BLaER1 treated with 17β-estradiol and CSF1 and Interleukin-3, amounts not matched to agents 10 nM and 100 nM (cell line): ENCODE measurements around the gene RGL1.
"Not testable (repeated sequence)": the region's sequence is repeated elsewhere in the genome, so short reads cannot be mapped to it uniquely, and the experiment has no call there.

Source experiments
- H3K27ac ChIP-seq, 11 experiments: shearing (Covaris generic); formaldehyde crosslinking; 2 replicates each; pipeline ENCODE4 v1.8.1; 2022
- H3K27me3 ChIP-seq, 11 experiments: shearing (Covaris generic); formaldehyde crosslinking; 2 replicates each; pipeline ENCODE4 v1.8.1; 2022
- H3K36me3 ChIP-seq, 11 experiments: shearing (Covaris generic); formaldehyde crosslinking; 2 replicates each; pipeline ENCODE4 v1.8.1; 2022
- H3K4me1 ChIP-seq, 10 experiments: shearing (Covaris generic); formaldehyde crosslinking; 2 replicates each; pipeline ENCODE4 v1.8.1; 2022
- H3K4me2 ChIP-seq, 11 experiments: shearing (Covaris generic); formaldehyde crosslinking; 2 replicates each; pipeline ENCODE4 v1.8.1; 2022
- H3K4me3 ChIP-seq, 10 experiments: shearing (Covaris generic); formaldehyde crosslinking; 2 replicates each; pipeline ENCODE4 v1.8.1; 2022
- H3K9ac ChIP-seq, 11 experiments: shearing (Covaris generic); formaldehyde crosslinking; 2 replicates each; pipeline ENCODE4 v1.8.1; 2022
- H3K9me3 ChIP-seq, 11 experiments: shearing (Covaris generic); formaldehyde crosslinking; replicated peaks in 1 of 11; 2 replicates each; pipeline ENCODE4 v1.8.1; 2022
- H4K20me1 ChIP-seq, 11 experiments: shearing (Covaris generic); formaldehyde crosslinking; 2 replicates each; pipeline ENCODE4 v1.8.1; 2022
- Cebpa-rat ChIP-seq, 11 experiments: shearing (Covaris generic); IDR thresholded peaks; 2 replicates each; pipeline ENCODE4 v1.8.1; 2022

The RGL1 gene

DNA sequence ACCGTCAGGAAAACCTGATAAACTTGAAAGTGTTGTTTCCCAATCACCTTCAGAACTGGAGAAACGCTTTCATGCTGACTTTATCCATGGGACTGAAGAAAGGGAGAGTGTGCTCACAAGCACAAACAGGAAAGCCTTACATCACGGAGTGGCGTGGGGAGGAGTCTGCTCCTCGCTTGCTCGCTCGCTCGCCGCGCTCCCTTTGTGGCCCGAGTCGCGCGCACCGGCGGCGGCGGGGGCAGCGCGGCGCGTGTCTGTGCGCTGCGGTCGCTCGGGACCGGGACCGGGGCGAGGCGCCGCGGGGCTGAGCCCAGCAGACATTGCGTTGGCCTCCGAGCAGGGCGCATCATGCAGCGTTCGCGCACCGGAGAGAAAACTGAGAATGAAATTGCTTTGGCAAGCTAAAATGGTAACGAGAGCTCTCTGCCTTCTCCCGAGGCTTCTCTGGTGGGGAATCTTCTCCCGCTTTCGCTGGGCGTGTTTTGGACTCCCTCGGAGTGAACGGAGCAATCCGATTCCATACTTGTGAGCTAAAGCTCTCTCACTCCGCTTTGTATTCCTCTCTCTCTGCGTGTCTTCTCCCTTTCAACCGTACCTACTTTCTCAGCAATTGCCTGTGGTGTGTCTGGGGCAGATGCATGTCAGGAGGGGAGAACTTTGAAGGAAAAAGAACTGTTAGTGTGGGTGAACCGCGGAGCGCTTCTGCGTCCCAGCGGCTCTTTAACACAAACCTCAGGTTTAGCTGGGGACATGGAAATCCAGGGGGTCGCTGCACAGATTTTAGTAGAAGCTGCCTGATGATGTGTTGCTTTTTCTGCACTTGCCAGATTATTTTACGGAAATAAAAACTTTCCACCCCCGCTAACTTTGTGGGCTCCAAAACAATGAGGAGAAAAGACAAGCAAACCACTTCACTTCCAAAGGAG, at the start of gene RGL1:
Gene RGL1, plus strand, starts transcription at position 205 of the 926 bp plus-strand sequence. Its CDS starts 178 bp downstream, at position 383.
- H3K27me3 ChIP-seq: no peaks in the 10 kb centered on the region
- H3K36me3 ChIP-seq: peaks cover 16 to 53% (median 25%) of the 10 kb centered on the region in 11 experiments
- peaks cover 22 to 51% (median 44%) of the 10 kb centered on the region in 10 experiments for H3K4me1 ChIP-seq
- H4K20me1 ChIP-seq: peaks cover 0 to 36% (median 9%) of the 10 kb centered on the region in 11 experiments; a peak in 9 of 22 replicates
- H3K4me3 ChIP-seq: peak within 1 kb of the TSS; percentile 64 to 80 (median 76)
- H3K4me2 ChIP-seq: peak within 1 kb of the TSS; percentile 83 to 98 (median 93)
- peak within 1 kb of the TSS; percentile 81 to 96 (median 87) for H3K9ac ChIP-seq
- peak in 2 of 11 experiments; percentile 41 to 71; a peak in 3 of 22 replicates for TF ChIP-seq Cebpa-rat (IDR thresholded peaks at IDR 0.05)
- peaks cover 23 to 38% (median 32%) of the 10 kb centered on the region in 11 experiments for H3K9me3 ChIP-seq
- peak within 1 kb of the TSS; percentile 77 to 92 (median 87) for H3K27ac ChIP-seq

DNA sequence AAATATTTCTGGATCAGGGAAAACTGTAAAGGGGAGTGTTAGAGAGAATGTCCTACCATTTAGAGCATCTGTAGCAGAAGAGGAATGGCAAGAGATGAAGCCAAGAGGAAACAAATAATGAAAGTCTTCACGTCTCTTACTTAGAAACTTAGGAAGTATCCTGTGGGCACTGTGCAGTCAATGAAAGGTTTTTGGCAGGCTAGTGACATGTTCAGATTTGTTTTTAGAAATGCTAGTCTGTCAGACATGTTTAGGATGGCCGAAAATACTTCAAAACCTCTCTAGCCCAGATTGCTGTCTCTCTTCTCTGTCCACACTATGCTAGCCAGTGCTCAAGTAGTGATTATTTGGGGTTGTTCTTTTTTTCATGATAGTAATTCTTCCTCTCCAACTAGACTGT, 48.6 kb upstream of the RGL1 start:
- Histone ChIP-seq H3K4me1 (no peaks in the 10 kb centered on the region), H3K4me3 (no peak overlapping the region), H3K9me3 (peaks cover 28 to 51% (median 36%) of the 10 kb centered on the region in 11 experiments), H3K36me3 (peaks cover 0 to 5% (median 0%) of the 10 kb centered on the region in 11 experiments; a peak in 2 of 22 replicates), H3K27ac (no peak overlapping the region), H3K4me2 (no peak overlapping the region), H4K20me1 (no peaks in the 10 kb centered on the region), H3K9ac (no peak overlapping the region), H3K27me3 (no peaks in the 10 kb centered on the region)
- TF ChIP-seq Cebpa-rat (IDR thresholded peaks at IDR 0.05): no peak

GRCh38 chr1:183757061-183757460, 47.9 kb upstream of the RGL1 start:
- Histone ChIP-seq H4K20me1 (no peaks in the 10 kb centered on the region), H3K27me3 (no peaks in the 10 kb centered on the region), H3K4me3 (no peak overlapping the region), H3K9me3 (peaks cover 28 to 51% (median 36%) of the 10 kb centered on the region in 11 experiments), H3K9ac (no peak overlapping the region), H3K4me1 (no peaks in the 10 kb centered on the region), H3K27ac (no peak overlapping the region), H3K4me2 (no peak overlapping the region), H3K36me3 (no peaks in the 10 kb centered on the region; a peak in 1 of 22 replicates)
- TF ChIP-seq Cebpa-rat (IDR thresholded peaks at IDR 0.05): no peak

GRCh38 chr1:183758913-183759312, 46.0 kb upstream of the RGL1 start:
- Histone ChIP-seq H3K27ac (no peak overlapping the region), H3K36me3 (peaks cover 0 to 8% (median 3%) of the 10 kb centered on the region in 11 experiments; a peak in 7 of 22 replicates), H3K4me3 (no peak overlapping the region), H4K20me1 (no peaks in the 10 kb centered on the region), H3K27me3 (no peaks in the 10 kb centered on the region), H3K4me2 (no peak overlapping the region), H3K9me3 (peaks cover 28 to 51% (median 38%) of the 10 kb centered on the region in 11 experiments), H3K4me1 (no peaks in the 10 kb centered on the region), H3K9ac (no peak overlapping the region)
- no peak for TF ChIP-seq Cebpa-rat (IDR thresholded peaks at IDR 0.05)

DNA sequence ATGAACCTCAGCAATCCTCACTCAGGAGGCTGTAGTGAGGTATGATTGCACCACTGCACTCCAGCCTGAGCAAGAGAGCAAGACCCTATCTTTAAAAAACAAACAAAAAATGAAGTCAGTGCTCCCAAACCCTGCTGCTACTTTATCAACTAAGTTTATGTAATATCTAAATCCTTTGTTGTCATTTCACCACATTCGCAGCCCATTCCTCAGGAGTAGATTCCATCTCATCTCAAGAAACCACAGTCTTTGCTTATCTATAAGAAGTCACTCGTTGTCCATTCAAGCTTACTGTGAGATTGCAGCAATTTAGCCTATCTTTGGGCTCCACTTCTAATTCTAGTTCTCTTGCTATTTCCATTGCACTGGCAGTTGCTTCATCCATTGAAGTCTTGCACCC, 44.3 kb upstream of the RGL1 start:
- Histone ChIP-seq H3K27ac (no peak overlapping the region), H3K4me1 (no peaks in the 10 kb centered on the region), H3K9me3 (peaks cover 43 to 62% (median 52%) of the 10 kb centered on the region in 11 experiments), H3K27me3 (no peaks in the 10 kb centered on the region), H3K36me3 (peaks cover 0 to 24% (median 12%) of the 10 kb centered on the region in 11 experiments; a peak in 13 of 22 replicates), H4K20me1 (no peaks in the 10 kb centered on the region), H3K9ac (no peak overlapping the region), H3K4me3 (no peak overlapping the region), H3K4me2 (no peak overlapping the region)
- TF ChIP-seq Cebpa-rat (IDR thresholded peaks at IDR 0.05): no peak

DNA sequence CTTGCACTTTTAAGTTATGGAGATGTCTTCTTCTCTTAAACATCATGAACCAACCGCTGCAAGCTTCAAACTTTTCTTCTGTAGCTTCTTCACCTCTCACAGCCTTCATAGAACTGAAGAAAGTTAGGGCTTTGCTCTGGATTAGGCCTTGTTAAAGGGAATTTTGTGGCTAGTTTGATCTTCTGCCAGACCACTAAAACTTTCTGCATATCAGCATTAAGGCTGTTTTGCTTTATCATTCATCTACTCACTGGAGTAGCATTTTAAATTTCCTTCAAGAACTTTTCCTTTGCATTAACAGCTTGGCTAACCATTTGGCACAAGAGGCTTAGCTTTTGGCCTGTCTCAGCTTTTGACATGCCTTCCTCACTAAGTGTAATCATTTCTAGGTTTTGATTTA, 43.0 kb upstream of the RGL1 start:
- H3K9me3 ChIP-seq: peaks cover 47 to 74% (median 58%) of the 10 kb centered on the region in 11 experiments
- H3K4me1 ChIP-seq: no peaks in the 10 kb centered on the region
- no peak overlapping the region for H3K9ac ChIP-seq
- H3K36me3 ChIP-seq: peaks cover 0 to 25% (median 12%) of the 10 kb centered on the region in 11 experiments; a peak in 13 of 22 replicates
- H3K4me2 ChIP-seq: no peak overlapping the region
- H4K20me1 ChIP-seq: no peaks in the 10 kb centered on the region
- no peaks in the 10 kb centered on the region for H3K27me3 ChIP-seq
- H3K4me3 ChIP-seq: no peak overlapping the region
- TF ChIP-seq Cebpa-rat (IDR thresholded peaks at IDR 0.05): no peak
- no peak overlapping the region for H3K27ac ChIP-seq

GRCh38 chr1:183762856-183763255, 42.1 kb upstream of the RGL1 start:
- not testable (repeated sequence) for H3K27ac ChIP-seq, H3K4me2 ChIP-seq, H3K4me1 ChIP-seq, H3K27me3 ChIP-seq, H3K4me3 ChIP-seq, H3K9ac ChIP-seq, H4K20me1 ChIP-seq
- H3K9me3 ChIP-seq: peaks cover 56 to 84% (median 66%) of the 10 kb centered on the region in 11 experiments
- peaks cover 0 to 32% (median 12%) of the 10 kb centered on the region in 11 experiments; a peak in 14 of 22 replicates for H3K36me3 ChIP-seq

DNA sequence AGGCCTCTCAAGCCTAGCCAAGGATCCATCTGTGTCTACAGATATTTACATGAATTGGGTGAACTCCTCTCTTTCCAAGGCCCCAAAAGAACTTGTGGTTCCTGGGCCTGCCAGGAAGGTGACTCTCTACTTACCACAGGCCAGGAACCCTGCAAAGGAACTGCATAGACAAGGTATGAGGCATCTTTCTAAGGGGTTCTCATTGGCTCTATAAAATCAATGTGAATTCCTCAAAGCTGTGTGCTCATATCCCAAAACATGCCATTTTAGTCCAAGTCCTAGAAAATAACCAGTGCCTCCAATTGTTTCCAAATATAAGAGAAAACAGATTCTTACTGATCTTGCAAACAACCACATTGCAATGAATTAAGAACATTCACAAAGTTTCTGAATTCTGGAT, 39.9 kb upstream of the RGL1 start:
- Histone ChIP-seq H4K20me1 (no peaks in the 10 kb centered on the region), H3K9ac (no peak overlapping the region), H3K4me2 (no peak overlapping the region), H3K36me3 (peaks cover 0 to 42% (median 14%) of the 10 kb centered on the region in 11 experiments; a peak in 16 of 22 replicates), H3K4me3 (0 out of 20 replicates have a peak overlapping the region, but pooled peaks of 1 of the 10 experiments have one; percentile 9), H3K27ac (no peak overlapping the region), H3K4me1 (peaks cover 0 to 4% (median 0%) of the 10 kb centered on the region in 10 experiments; a peak in 2 of 20 replicates), H3K27me3 (no peaks in the 10 kb centered on the region), H3K9me3 (peaks cover 76 to 100% (median 85%) of the 10 kb centered on the region in 11 experiments)
- TF ChIP-seq Cebpa-rat (IDR thresholded peaks at IDR 0.05): no peak
